Measurements from ENCODE around the gene NACAD.
"Not testable (repeated sequence)": the region's sequence is repeated elsewhere in the genome, so short reads cannot be mapped to it uniquely, and the experiment has no call there.

The NACAD gene

GRCh38 chr7:45048748-45049147 is 40.0 kb downstream of the NACAD start:
- Histone ChIP-seq H3K4me3 (ENCODE audit: extremely low read depth, insufficient read depth, low read length, poor library complexity, severe bottlenecking) (no peak overlapping the region), H3K27ac (ENCODE audit: low read depth, low read length, severe bottlenecking) (no peak overlapping the region), H3K4me1 (ENCODE audit: control insufficient read depth, insufficient read depth, low read length, poor library complexity, severe bottlenecking) (no peaks in the 10 kb centered on the region), H3K9me3 (ENCODE audit: control insufficient read depth, low read length) (no peaks in the 10 kb centered on the region), H3K36me3 (ENCODE audit: control insufficient read depth, insufficient read depth, low read length) (peaks cover 71% of the 10 kb centered on the region)
- WGBS, 2 experiments (ENCODE audit: insufficient coverage in 2 of 2): no CpG with 5 or more reads among the region's 1 CpG

- H3K4me3 ChIP-seq (ENCODE audit: extremely low read depth, insufficient read depth, low read length, poor library complexity, severe bottlenecking): no peak overlapping the region
- no peaks in the 10 kb centered on the region for H3K4me1 ChIP-seq (ENCODE audit: control insufficient read depth, insufficient read depth, low read length, poor library complexity, severe bottlenecking)
- whole genome bisulfite sequencing, 2 experiments (ENCODE audit: insufficient coverage in 2 of 2): 86 to 93% methylated on average over 4 to 5 of the region's 5 CpGs
- no peak overlapping the region for H3K27ac ChIP-seq (ENCODE audit: low read depth, low read length, severe bottlenecking)
- H3K9me3 ChIP-seq (ENCODE audit: control insufficient read depth, low read length): no peaks in the 10 kb centered on the region
- H3K36me3 ChIP-seq (ENCODE audit: control insufficient read depth, insufficient read depth, low read length): peaks cover 75% of the 10 kb centered on the region
These were observed 44.4 kb downstream of the NACAD start for GRCh38 chr7:45044338-45044737.

GRCh38 chr7:45039106-45039505 is 49.7 kb downstream of the NACAD start:
- Histone ChIP-seq H3K4me3 (ENCODE audit: extremely low read depth, insufficient read depth, low read length, poor library complexity, severe bottlenecking) (no peak overlapping the region), H3K36me3 (ENCODE audit: control insufficient read depth, insufficient read depth, low read length) (peaks cover 62% of the 10 kb centered on the region), H3K9me3 (ENCODE audit: control insufficient read depth, low read length) (no peaks in the 10 kb centered on the region), H3K4me1 (ENCODE audit: control insufficient read depth, insufficient read depth, low read length, poor library complexity, severe bottlenecking) (no peaks in the 10 kb centered on the region), H3K27ac (ENCODE audit: low read depth, low read length, severe bottlenecking) (no peak overlapping the region)
- WGBS, 2 experiments (ENCODE audit: insufficient coverage in 2 of 2): 100% methylated on average over 1 to 2 of the region's 5 CpGs

GRCh38 chr7:45037876-45038275 is 50.9 kb downstream of the NACAD start:
- peaks cover 52% of the 10 kb centered on the region for H3K36me3 ChIP-seq (ENCODE audit: control insufficient read depth, insufficient read depth, low read length)
- H3K4me3 ChIP-seq (ENCODE audit: extremely low read depth, insufficient read depth, low read length, poor library complexity, severe bottlenecking): no peak overlapping the region
- 92 to 98% methylated on average over 5 of the region's 5 CpGs for WGBS, 2 experiments (ENCODE audit: insufficient coverage in 2 of 2)
- H3K9me3 ChIP-seq (ENCODE audit: control insufficient read depth, low read length): no peaks in the 10 kb centered on the region
- H3K27ac ChIP-seq (ENCODE audit: low read depth, low read length, severe bottlenecking): no peak overlapping the region
- peaks cover 8% of the 10 kb centered on the region for H3K4me1 ChIP-seq (ENCODE audit: control insufficient read depth, insufficient read depth, low read length, poor library complexity, severe bottlenecking)

- Histone ChIP-seq H3K4me1 (ENCODE audit: control insufficient read depth, insufficient read depth, low read length, poor library complexity, severe bottlenecking) (peaks cover 8% of the 10 kb centered on the region), H3K9me3 (ENCODE audit: control insufficient read depth, low read length) (no peaks in the 10 kb centered on the region), H3K36me3 (ENCODE audit: control insufficient read depth, insufficient read depth, low read length) (peaks cover 47% of the 10 kb centered on the region), H3K4me3 (ENCODE audit: extremely low read depth, insufficient read depth, low read length, poor library complexity, severe bottlenecking) (no peak overlapping the region), H3K27ac (ENCODE audit: low read depth, low read length, severe bottlenecking) (no peak overlapping the region)
- WGBS, 2 experiments (ENCODE audit: insufficient coverage in 2 of 2): 90 to 97% methylated on average over 3 to 5 of the region's 8 CpGs
These were observed 52.0 kb downstream of the NACAD start for GRCh38 chr7:45036796-45037195.

GRCh38 chr7:45036317-45036716 is 52.5 kb downstream of the NACAD start:
- no peak overlapping the region for H3K4me3 ChIP-seq (ENCODE audit: extremely low read depth, insufficient read depth, low read length, poor library complexity, severe bottlenecking)
- WGBS, 2 experiments (ENCODE audit: insufficient coverage in 2 of 2): 69 to 84% methylated on average over 2 of the region's 3 CpGs
- peaks cover 8% of the 10 kb centered on the region for H3K4me1 ChIP-seq (ENCODE audit: control insufficient read depth, insufficient read depth, low read length, poor library complexity, severe bottlenecking)
- no peak overlapping the region for H3K27ac ChIP-seq (ENCODE audit: low read depth, low read length, severe bottlenecking)
- peaks cover 43% of the 10 kb centered on the region for H3K36me3 ChIP-seq (ENCODE audit: control insufficient read depth, insufficient read depth, low read length)
- no peaks in the 10 kb centered on the region for H3K9me3 ChIP-seq (ENCODE audit: control insufficient read depth, low read length)

- no peak overlapping the region for H3K27ac ChIP-seq (ENCODE audit: low read depth, low read length, severe bottlenecking)
- no peaks in the 10 kb centered on the region for H3K9me3 ChIP-seq (ENCODE audit: control insufficient read depth, low read length)
- WGBS, 2 experiments (ENCODE audit: insufficient coverage in 2 of 2): 90 to 94% methylated on average over 5 of the region's 6 CpGs
- H3K4me3 ChIP-seq (ENCODE audit: extremely low read depth, insufficient read depth, low read length, poor library complexity, severe bottlenecking): no peak overlapping the region
- peaks cover 39% of the 10 kb centered on the region for H3K36me3 ChIP-seq (ENCODE audit: control insufficient read depth, insufficient read depth, low read length)
- peaks cover 8% of the 10 kb centered on the region for H3K4me1 ChIP-seq (ENCODE audit: control insufficient read depth, insufficient read depth, low read length, poor library complexity, severe bottlenecking)
These were observed 52.9 kb downstream of the NACAD start for GRCh38 chr7:45035893-45036292.

- peaks cover 8% of the 10 kb centered on the region for H3K4me1 ChIP-seq (ENCODE audit: control insufficient read depth, insufficient read depth, low read length, poor library complexity, severe bottlenecking)
- H3K9me3 ChIP-seq (ENCODE audit: control insufficient read depth, low read length): no peaks in the 10 kb centered on the region
- no peak overlapping the region for H3K4me3 ChIP-seq (ENCODE audit: extremely low read depth, insufficient read depth, low read length, poor library complexity, severe bottlenecking)
- H3K36me3 ChIP-seq (ENCODE audit: control insufficient read depth, insufficient read depth, low read length): peaks cover 34% of the 10 kb centered on the region
- WGBS, 2 experiments (ENCODE audit: insufficient coverage in 2 of 2): 94 to 96% methylated on average over 2 to 3 of the region's 5 CpGs
- H3K27ac ChIP-seq (ENCODE audit: low read depth, low read length, severe bottlenecking): no peak overlapping the region
These were observed 53.4 kb downstream of the NACAD start for GRCh38 chr7:45035371-45035770.

GRCh38 chr7:45034710-45035109 is 54.1 kb downstream of the NACAD start:
- 77 to 79% methylated on average over 2 of the region's 5 CpGs for WGBS, 2 experiments (ENCODE audit: insufficient coverage in 2 of 2)
- H3K36me3 ChIP-seq (ENCODE audit: control insufficient read depth, insufficient read depth, low read length): peaks cover 27% of the 10 kb centered on the region
- not testable (repeated sequence) for H3K27ac ChIP-seq (ENCODE audit: low read depth, low read length, severe bottlenecking); H3K9me3 ChIP-seq (ENCODE audit: control insufficient read depth, low read length); H3K4me3 ChIP-seq (ENCODE audit: extremely low read depth, insufficient read depth, low read length, poor library complexity, severe bottlenecking); H3K4me1 ChIP-seq (ENCODE audit: control insufficient read depth, insufficient read depth, low read length, poor library complexity, severe bottlenecking)

GRCh38 chr7:45033931-45034290 is 54.9 kb downstream of the NACAD start:
- Histone ChIP-seq H3K27ac (ENCODE audit: low read depth, low read length, severe bottlenecking) (no peak overlapping the region), H3K4me3 (ENCODE audit: extremely low read depth, insufficient read depth, low read length, poor library complexity, severe bottlenecking) (no peak overlapping the region), H3K4me1 (ENCODE audit: control insufficient read depth, insufficient read depth, low read length, poor library complexity, severe bottlenecking) (peaks cover 8% of the 10 kb centered on the region), H3K36me3 (ENCODE audit: control insufficient read depth, insufficient read depth, low read length) (peaks cover 22% of the 10 kb centered on the region), H3K9me3 (ENCODE audit: control insufficient read depth, low read length) (no peaks in the 10 kb centered on the region)
- 87 to 98% methylated on average over 2 to 3 of the region's 4 CpGs for WGBS, 2 experiments (ENCODE audit: insufficient coverage in 2 of 2)

GRCh38 chr7:45033261-45033930 is 55.4 kb downstream of the NACAD start:
- 100% methylated on average over 1 of the region's 1 CpG; no CpG with 5 or more reads in 1 of the 2 experiments for WGBS, 2 experiments (ENCODE audit: insufficient coverage in 2 of 2)
- Histone ChIP-seq H3K4me1 (ENCODE audit: control insufficient read depth, insufficient read depth, low read length, poor library complexity, severe bottlenecking) (peaks cover 8% of the 10 kb centered on the region), H3K4me3 (ENCODE audit: extremely low read depth, insufficient read depth, low read length, poor library complexity, severe bottlenecking) (no peak overlapping the region), H3K36me3 (ENCODE audit: control insufficient read depth, insufficient read depth, low read length) (peaks cover 22% of the 10 kb centered on the region), H3K27ac (ENCODE audit: low read depth, low read length, severe bottlenecking) (no peak overlapping the region), H3K9me3 (ENCODE audit: control insufficient read depth, low read length) (no peaks in the 10 kb centered on the region)

Measured in mesodermal cell (in vitro differentiated cells).